Endothelial cell of umbilical vein (primary cell): ENCODE measurements around the gene RPL5. TPM values are rescaled to one million over a fixed set of nuclear protein-coding genes. Genes with fewer than 3 reads are reported as not detected.

Experiments
- BruUV-seq: library from RNA; stranded (reverse); fragments of 400-500 nt; replicated peaks from 2 replicates; lab custom pipeline; 2021; lab: Mats Ljungman, UMichigan
- CTCF ChIA-PET: fragments of 300-600, 350-600 bp; sonication (Branson Sonifier 250); formaldehyde crosslinking; loops from one replicate; lab custom pipeline; 2021; ENCODE audit warnings: antibody characterized with exemption, inconsistent platforms; lab: Charles Lee
- POLR2A ChIA-PET: fragments of 300-600, 350-600 bp; sonication (Branson Sonifier 250); formaldehyde crosslinking; loops from one replicate; lab custom pipeline; 2021; ENCODE audit warnings: antibody characterized with exemption, inconsistent platforms; lab: Charles Lee
- DNase-seq: peaks from one replicate; pipeline ENCODE4 v3.0.0-alpha.2; 2011; ENCODE audit warnings: low read depth, low spot score
- FAIRE-seq: peaks from 2 replicates; lab custom pipeline; 2011; peaks lifted over from hg19 to GRCh38; lab: Jason Lieb, UNC
- H2AFZ ChIP-seq: 2 replicates; pipeline ENCODE4 v1.6.0; 2012; ENCODE audit warnings: low read depth, low read length, control low read depth, inconsistent platforms
- H3K27ac ChIP-seq: 2 replicates; pipeline ENCODE4 v1.5.1; 2011; ENCODE audit warnings: low read depth, mild to moderate bottlenecking, control low read depth, low read length, moderate library complexity; ENCODE audit not compliant: insufficient read depth
- H3K27me3 ChIP-seq, 2 experiments: 2 replicates each; pipeline versions ENCODE4 v1.6.0 to v1.6.1; 2011; ENCODE audit warnings: low read length in 2 of 2, mixed read lengths in 1 of 2; ENCODE audit not compliant: control insufficient read depth in 2 of 2, insufficient read depth in 2 of 2
- H3K36me3 ChIP-seq, 2 experiments: 2 replicates in 1 of 2; 3 replicates in 1 of 2; pipeline ENCODE4 v1.5.1; 2011; ENCODE audit warnings: low read length in 2 of 2, mild to moderate bottlenecking in 1 of 2, moderate library complexity in 1 of 2; ENCODE audit not compliant: control insufficient read depth in 2 of 2, insufficient read depth in 2 of 2; ENCODE audit errors: extremely low read depth in 1 of 2
- H3K4me1 ChIP-seq: 3 replicates; pipeline ENCODE4 v1.5.1; 2011; ENCODE audit warnings: mild to moderate bottlenecking, low read length; ENCODE audit not compliant: control insufficient read depth, insufficient read depth; ENCODE audit errors: extremely low read depth
- H3K4me2 ChIP-seq: 2 replicates; pipeline ENCODE4 v1.6.1; 2011; ENCODE audit warnings: low read length, control low read depth, mixed read lengths; ENCODE audit not compliant: insufficient read depth
- H3K4me3 ChIP-seq, 3 experiments: fragments of 200-600 bp in 1 of 3; sonication (generic), shearing (Covaris generic) in 1 of 3; replicated peaks in 1 of 3; 2 replicates each; pipeline ENCODE4 v1.5.1; 2011 to 2016; ENCODE audit warnings: control low read depth in 3 of 3, low read length in 3 of 3, mild to moderate bottlenecking in 2 of 3, inconsistent platforms in 1 of 3, low read depth in 1 of 3, moderate library complexity in 1 of 3; ENCODE audit not compliant: insufficient read depth in 1 of 3
- H3K79me2 ChIP-seq: 2 replicates; pipeline ENCODE4 v1.6.0; 2012; ENCODE audit warnings: low read length, inconsistent platforms; ENCODE audit not compliant: control insufficient read depth, insufficient read depth
- H3K9ac ChIP-seq: replicated peaks from 2 replicates; pipeline ENCODE3; 2011; ENCODE audit warnings: low read length, control low read depth; ENCODE audit not compliant: insufficient read depth; ENCODE audit errors: extremely low read depth
- H3K9me1 ChIP-seq: replicated peaks from 3 replicates; pipeline ENCODE4 v1.6.0; 2011; ENCODE audit warnings: mild to moderate bottlenecking, low read length; ENCODE audit not compliant: control insufficient read depth, insufficient read depth; ENCODE audit errors: extremely low read depth
- H3K9me3 ChIP-seq: replicated peaks from 2 replicates; pipeline ENCODE4 v1.5.1; 2012; ENCODE audit warnings: low read length, inconsistent platforms; ENCODE audit not compliant: control insufficient read depth, insufficient read depth
- H4K20me1 ChIP-seq: replicated peaks from 2 replicates; pipeline ENCODE3; 2011; ENCODE audit warnings: mild to moderate bottlenecking, low read length; ENCODE audit not compliant: control insufficient read depth, insufficient read depth; ENCODE audit errors: extremely low read depth
- CTCF ChIP-seq, 2 donors: IDR thresholded peaks; 1 replicate in 1 of 2; 2 replicates in 1 of 2; pipeline ENCODE4 v1.5.1; 2011; ENCODE audit warnings: low read length in 2 of 2, mild to moderate bottlenecking in 2 of 2, moderate library complexity in 2 of 2, control low read depth in 1 of 2, inconsistent platforms in 1 of 2, low read depth in 1 of 2; ENCODE audit not compliant: insufficient read depth in 1 of 2; ENCODE audit errors: extremely low read depth in 1 of 2
- EZH2 ChIP-seq: IDR thresholded peaks from 2 replicates; pipeline ENCODE4 v1.6.1; 2012; ENCODE audit warnings: borderline replicate concordance, low read depth, mild to moderate bottlenecking, moderate library complexity, low read length, inconsistent platforms; ENCODE audit not compliant: severe bottlenecking
- FOS ChIP-seq: IDR thresholded peaks from 2 replicates; pipeline ENCODE4 v1.6.1; 2011; ENCODE audit warnings: mild to moderate bottlenecking, low read length, moderate library complexity, borderline replicate concordance; ENCODE audit not compliant: insufficient read depth
- GATA2 ChIP-seq: IDR thresholded peaks from 2 replicates; pipeline ENCODE4 v1.7.0; 2011; ENCODE audit warnings: low read depth, mild to moderate bottlenecking, moderate library complexity, mixed read lengths, low read length; ENCODE audit not compliant: insufficient read length, insufficient read depth
- JUN ChIP-seq: IDR thresholded peaks from 2 replicates; pipeline ENCODE4 v1.6.1; 2011; ENCODE audit warnings: borderline replicate concordance, low read depth; ENCODE audit not compliant: insufficient read length, insufficient read depth
- MAX ChIP-seq: IDR thresholded peaks from 2 replicates; pipeline ENCODE4 v1.6.1; 2011; ENCODE audit not compliant: insufficient read depth, insufficient read length
- MYC ChIP-seq: IDR thresholded peaks from one replicate; pipeline ENCODE4 v1.6.1; 2011; ENCODE audit warnings: mild to moderate bottlenecking, low read depth, low read length
- POLR2A ChIP-seq: IDR thresholded peaks from 2 replicates; pipeline ENCODE4 v1.6.1; 2012; ENCODE audit warnings: low read depth, mild to moderate bottlenecking, control low read depth, low read length
- POLR2AphosphoS5 ChIP-seq: IDR thresholded peaks from 2 replicates; pipeline ENCODE4 v1.6.1; 2012; ENCODE audit warnings: low read depth, mild to moderate bottlenecking, control low read depth, low read length, moderate library complexity; ENCODE audit not compliant: insufficient read depth
- dilution Hi-C: fragments of 300-500 bp; cut with MboI; formaldehyde crosslinking; loops from one replicate; pipeline ENCODE4 v1.15.0; 2019; ENCODE audit warnings: low sequenced_read_pairs; ENCODE audit not compliant: extremely low pct_ligation_motif_present
- intact Hi-C: fragments of 100-400 bp; cut with micrococcal nuclease; formaldehyde crosslinking; loops from one replicate; pipeline ENCODE4 v1.10.0; 2022
- polyA plus RNA-seq, 4 experiments: library from polyadenylated mRNA; depleted of rRNA in 3 of 4; stranded (reverse) in 3 of 4; unstranded in 1 of 4; fragments of >200 nt; gene quantifications; 2 replicates each; pipeline versions ENCODE4 v1.2.1 to v1.2.3, GENCODE V29; 2011 to 2012; ENCODE audit warnings: missing spikeins in 1 of 4
- total RNA-seq: library from RNA; stranded (reverse); gene quantifications from 2 replicates; pipeline ENCODE4 v1.2.3, GENCODE V29; 2021

The RPL5 gene
- total and polyA plus RNA-seq, 2 donors (not counting 3 experiments of a cell fraction or from before 2014, with no cell fraction given): 1,109 to 1,237 TPM

- TF ChIP-seq POLR2AphosphoS5 (no peak), MYC (no peak)
- no peak overlapping the region for H2AFZ ChIP-seq
- H3K9ac ChIP-seq: peak overlapping the region; percentile 90
- FAIRE-seq: peak; percentile 18
- H3K79me2 ChIP-seq: peaks cover 70% of the 10 kb centered on the region
- H3K4me3 ChIP-seq: peak overlapping the region; percentile 85 to 97 (median 85)
- H3K36me3 ChIP-seq: peaks cover 3 to 38% of the 10 kb centered on the region in 2 experiments
- no peak overlapping the region for H3K27ac ChIP-seq
- H3K27me3 ChIP-seq: no peaks in the 10 kb centered on the region
- intact Hi-C loops (no loop called here), dilution Hi-C loops (no loop called here)
- peaks cover 26% of the 10 kb centered on the region for H3K4me1 ChIP-seq
- DNase-seq: no peak
- no peaks in the 10 kb centered on the region for H3K9me3 ChIP-seq
- CTCF ChIA-PET: no interaction called here
- H3K9me1 ChIP-seq: no peaks in the 10 kb centered on the region
- H4K20me1 ChIP-seq: peaks cover 9% of the 10 kb centered on the region
- POLR2A ChIA-PET: no interaction called here
- no TSS peak for BruUV-seq
- H3K4me2 ChIP-seq: peak overlapping the region; percentile 97
Observed at GRCh38 chr1:92833840-92834239, 2.0 kb downstream of the RPL5 start.

- peaks cover 14% of the 10 kb centered on the region for H4K20me1 ChIP-seq
- CTCF ChIA-PET: interaction anchor here (0.8 kb wide), 1 partner anchor 837 kb away, joined by 3 read pairs; no protein-coding TSS in a partner anchor
- peaks cover 6 to 38% of the 10 kb centered on the region in 2 experiments for H3K36me3 ChIP-seq
Observed at GRCh38 chr1:92834617-92835016, 2.8 kb downstream of the RPL5 start.

More at GRCh38 chr1:92834617-92835016, 2.8 kb downstream of the RPL5 start:
- dilution Hi-C loops: no loop called here
- BruUV-seq: no TSS peak
- Histone ChIP-seq H3K4me3 (peak overlapping the region in 1 of 3 experiments; percentile 97), H3K9me1 (no peaks in the 10 kb centered on the region), H3K4me2 (peak overlapping the region; percentile 97), H2AFZ (no peak overlapping the region), H3K79me2 (peaks cover 78% of the 10 kb centered on the region), H3K27ac (no peak overlapping the region), H3K27me3 (no peaks in the 10 kb centered on the region), H3K4me1 (peaks cover 26% of the 10 kb centered on the region), H3K9ac (no peak overlapping the region), H3K9me3 (no peaks in the 10 kb centered on the region)
- POLR2A ChIA-PET: no interaction called here
- FAIRE-seq (no peak), DNase-seq (no peak)
- TF ChIP-seq JUN (no peak), CTCF (IDR thresholded peaks at IDR 0.05; ENCODE audit: extremely low read depth in 1 of 2, insufficient read depth in 1 of 2, low read depth in 1 of 2, low read length in 2 of 2) (no peak), MAX (no peak), EZH2 (no peak), POLR2AphosphoS5 (no peak), MYC (no peak), POLR2A (no peak), FOS (no peak), GATA2 (no peak)
- intact Hi-C loops: no loop called here
